SU-DHL-6 (cell line): Measurements from ENCODE around the gene GPR26.

Source experiments
- CTCF ChIP-seq: fragments of 200-600 bp; sonication (generic); IDR thresholded peaks from one replicate; pipeline ENCODE4 v1.5.1; 2017; ENCODE audit warnings: antibody characterized with exemption, mild to moderate bottlenecking, low read length, moderate library complexity; ENCODE audit not compliant: insufficient read depth, poor library complexity, severe bottlenecking
- EZH2phosphoT487 ChIP-seq: fragments of 200-600 bp; sonication (generic), shearing (Covaris generic); conservative IDR thresholded peaks from 2 replicates; pipeline ENCODE4 v1.6.1; 2018; ENCODE audit warnings: mild to moderate bottlenecking, antibody characterized with exemption, low read length, moderate library complexity, mixed read lengths

- TF ChIP-seq CTCF (no peak), EZH2phosphoT487 (no peak)
Observed at GRCh38 chr10:123743441-123744223, 77.5 kb downstream of the GPR26 start.
